Measurements from ENCODE around the gene RUSC2. TPM values are rescaled to one million over a fixed set of nuclear protein-coding genes. Genes with fewer than 3 reads are reported as not detected.

RUSC2 gene
- total RNA-seq, 1 experiment from 2014 or later = 19.4 TPM

DNA sequence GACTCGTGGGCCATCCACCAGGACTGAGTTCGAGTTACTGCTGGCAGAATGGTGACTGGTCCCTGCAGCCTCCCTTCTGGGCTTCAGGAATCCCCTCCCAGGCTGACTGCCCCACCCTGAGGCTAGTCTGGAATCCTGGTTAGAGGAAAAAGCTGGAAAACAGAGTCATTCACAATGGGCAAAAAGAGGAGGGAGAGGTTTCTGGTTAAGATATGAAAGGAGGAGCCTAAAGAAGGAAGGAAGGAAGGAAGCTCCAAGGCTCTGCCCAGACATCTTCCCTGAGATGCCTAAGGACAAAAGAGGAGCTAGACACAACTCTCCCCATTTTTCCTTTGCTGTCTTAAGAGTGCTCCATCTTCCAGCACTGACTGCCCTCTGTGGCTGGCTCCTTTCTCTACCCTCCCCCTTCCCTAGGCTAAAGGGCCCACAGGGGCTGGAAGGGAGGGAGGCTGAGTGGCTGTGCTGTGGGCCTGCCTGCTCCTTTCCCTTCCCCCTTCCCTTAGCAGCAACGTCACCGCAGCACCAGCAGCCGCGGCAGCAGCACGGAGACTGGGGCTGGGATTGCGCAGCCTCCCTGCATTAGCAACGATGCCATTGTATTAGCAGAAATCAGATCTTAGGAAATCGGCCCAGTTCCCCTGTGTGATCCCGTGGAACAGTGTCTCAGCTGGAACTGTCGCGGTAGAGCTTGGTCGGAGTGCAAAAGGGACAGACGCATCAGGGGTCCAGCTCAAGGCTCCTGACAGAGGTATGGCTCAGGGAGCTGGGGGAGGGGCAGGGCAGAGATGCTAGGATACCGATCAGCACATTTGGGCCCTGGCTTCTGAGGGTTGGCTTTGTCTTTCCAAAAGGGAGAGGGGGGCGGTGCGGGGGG, 48.7 kb downstream of the RUSC2 start:
- Histone ChIP-seq H3K4me3 (ENCODE audit: low read depth, low read length, poor library complexity, severe bottlenecking) (no peak overlapping the region), H3K27me3 (replicated peaks; ENCODE audit: insufficient read depth, low read depth, low read length, poor library complexity) (no peaks in the 10 kb centered on the region), H3K4me1 (ENCODE audit: insufficient read depth, low read length, poor library complexity, severe bottlenecking) (peaks cover 9% of the 10 kb centered on the region), H3K36me3 (ENCODE audit: insufficient read depth, low read length, poor library complexity, severe bottlenecking) (no peaks in the 10 kb centered on the region), H3K9me3 (ENCODE audit: low read depth, low read length, poor library complexity, severe bottlenecking) (no peaks in the 10 kb centered on the region), H3K27ac (ENCODE audit: low read depth, low read length, poor library complexity, severe bottlenecking) (no peak overlapping the region)
- no peak for DNase-seq (ENCODE audit: low spot score)
- no peak for TF ChIP-seq EZH2 (IDR thresholded peaks at IDR 0.05; ENCODE audit: borderline replicate concordance, low read depth, low read length, poor library complexity, severe bottlenecking)
- TF ChIP-seq, protein P1, sequence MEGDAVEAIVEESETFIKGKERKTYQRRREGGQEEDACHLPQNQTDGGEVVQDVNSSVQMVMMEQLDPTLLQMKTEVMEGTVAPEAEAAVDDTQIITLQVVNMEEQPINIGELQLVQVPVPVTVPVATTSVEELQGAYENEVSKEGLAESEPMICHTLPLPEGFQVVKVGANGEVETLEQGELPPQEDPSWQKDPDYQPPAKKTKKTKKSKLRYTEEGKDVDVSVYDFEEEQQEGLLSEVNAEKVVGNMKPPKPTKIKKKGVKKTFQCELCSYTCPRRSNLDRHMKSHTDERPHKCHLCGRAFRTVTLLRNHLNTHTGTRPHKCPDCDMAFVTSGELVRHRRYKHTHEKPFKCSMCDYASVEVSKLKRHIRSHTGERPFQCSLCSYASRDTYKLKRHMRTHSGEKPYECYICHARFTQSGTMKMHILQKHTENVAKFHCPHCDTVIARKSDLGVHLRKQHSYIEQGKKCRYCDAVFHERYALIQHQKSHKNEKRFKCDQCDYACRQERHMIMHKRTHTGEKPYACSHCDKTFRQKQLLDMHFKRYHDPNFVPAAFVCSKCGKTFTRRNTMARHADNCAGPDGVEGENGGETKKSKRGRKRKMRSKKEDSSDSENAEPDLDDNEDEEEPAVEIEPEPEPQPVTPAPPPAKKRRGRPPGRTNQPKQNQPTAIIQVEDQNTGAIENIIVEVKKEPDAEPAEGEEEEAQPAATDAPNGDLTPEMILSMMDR (conservative IDR thresholded peaks at IDR 0.05; ENCODE audit: low read depth, low read length) = no peak
- no TSS peak for BruUV-seq (replicated peaks)
- CTCF ChIA-PET = no interaction called here
- intact Hi-C loops (cut with micrococcal nuclease; ENCODE audit: unreplicated experiment) = no loop called here
- POLR2A ChIA-PET (ENCODE audit: low non-redundant PET) = no interaction called here

Other genes with a start within 250 kb of the RUSC2 start
- gene TESK1, start 115.2 kb downstream of the RUSC2 start, total RNA-seq (2021) = 31.8 and 31.9 TPM in 2 replicates
- gene CD72, start 128.3 kb downstream of the RUSC2 start, total RNA-seq (2021) = not detected in 2 replicates
- not detected in 2 replicates for gene SIT1, start 160.8 kb downstream of the RUSC2 start, total RNA-seq (2021)
- gene RMRP, start 167.9 kb downstream of the RUSC2 start, total RNA-seq (2021) = 13,531 and 14,573 TPM in 2 replicates
- 12.9 and 16.4 TPM in 2 replicates for gene CCDC107, start 168.2 kb downstream of the RUSC2 start, total RNA-seq (2021)
- gene ARHGEF39, start 175.1 kb downstream of the RUSC2 start, total RNA-seq (2021) = 25.0 and 27.7 TPM in 2 replicates
- gene CA9, start 183.8 kb downstream of the RUSC2 start, total RNA-seq (2021) = 0.32 and 1.4 TPM in 2 replicates
- 39.2 and 44.3 TPM in 2 replicates for gene TPM2, start 199.8 kb downstream of the RUSC2 start, total RNA-seq (2021)
- gene TLN1, start 242.1 kb downstream of the RUSC2 start, total RNA-seq (2021) = 173 and 178 TPM in 2 replicates
- gene CREB3, start 242.6 kb downstream of the RUSC2 start, total RNA-seq (2021) = 27.6 and 29.1 TPM in 2 replicates